Suprapubic skin (tissue), 3 donors: ENCODE data around the gene THSD7B.

Experiments
- CTCF ChIP-seq, 2 donors: fragments of 200-600 bp in 1 of 2; fragments of 450-650 bp in 1 of 2; sonication (generic) in 1 of 2; IDR thresholded peaks; one replicate each; pipeline ENCODE4 v1.5.1; 2016 to 2019; ENCODE audit warnings: antibody characterized with exemption in 2 of 2, mild to moderate bottlenecking in 1 of 2, moderate library complexity in 1 of 2
- POLR2A ChIP-seq, 2 donors: fragments of 450-650 bp; IDR thresholded peaks; one replicate each; pipeline ENCODE4 v1.6.1; 2017; ENCODE audit warnings: antibody characterized with exemption in 2 of 2, mild to moderate bottlenecking in 2 of 2, moderate library complexity in 2 of 2

- TF ChIP-seq POLR2A (IDR thresholded peaks at IDR 0.05) (no peak), CTCF (IDR thresholded peaks at IDR 0.05) (no peak)
Observed at GRCh38 chr2:137193401-137193800, 428.1 kb downstream of the THSD7B start.
